ENCODE measurements around the gene MYT1. TPM values are rescaled to one million over a fixed set of nuclear protein-coding genes. Genes with fewer than 3 reads are reported as not detected.

The MYT1 gene
- total and polyA plus RNA-seq, 9 of the 15 experiments (the other 6 are each of a cell fraction or from before 2014, with no cell fraction given), result 0.02 to 0.12 (median 0.06) TPM; not detected in 4

DNA sequence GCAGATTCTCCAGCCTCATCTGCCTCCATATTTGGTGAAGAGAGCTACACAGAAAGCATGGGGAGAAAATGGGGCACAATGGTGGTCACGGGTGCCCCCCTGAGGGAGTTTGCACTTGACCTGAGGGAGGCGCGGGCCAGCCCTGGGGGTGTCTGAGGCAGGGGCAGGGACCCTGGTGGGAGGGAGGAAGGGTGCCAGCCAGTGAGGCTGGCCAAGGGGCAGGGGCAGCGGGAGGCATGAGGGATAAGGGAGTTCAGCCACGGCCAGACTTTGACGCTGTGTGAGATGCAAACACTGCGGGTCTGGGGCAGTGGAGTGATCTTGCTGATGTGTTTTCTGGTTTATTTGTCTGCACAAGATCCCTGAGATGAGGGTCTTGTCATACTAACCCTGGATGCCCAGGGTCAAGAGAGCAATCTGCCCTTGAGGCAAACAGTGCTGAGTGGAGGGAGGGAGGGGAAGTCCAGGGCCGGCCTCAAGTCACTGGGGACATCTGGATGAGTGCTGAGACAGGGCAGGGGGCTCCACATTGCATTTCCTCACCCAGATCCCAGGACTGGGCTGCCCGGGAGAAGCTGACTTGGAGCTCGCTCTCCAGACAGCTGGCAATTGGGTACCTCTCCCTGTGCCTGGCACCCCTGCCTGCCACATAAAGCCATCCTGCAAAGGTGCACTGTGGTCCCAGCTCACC lies 82.5 kb downstream of the MYT1 start:
- Histone ChIP-seq H3K9ac (ENCODE audit: insufficient read depth in 1 of 2, low read depth in 2 of 2, low read length in 2 of 2) (no peak overlapping the region), H3K4me1 (replicated peaks in 1 of 2; ENCODE audit: control insufficient read depth in 2 of 2, insufficient read depth in 2 of 2, low read length in 2 of 2) (peaks cover 0 to 3% of the 10 kb centered on the region in 2 experiments; a peak in 2 of 5 replicates), H3K36me3 (ENCODE audit: control insufficient read depth, insufficient read depth, low read length) (no peaks in the 10 kb centered on the region), H3K4me2 (ENCODE audit: insufficient read depth, low read length) (no peak overlapping the region), H3K9me1 (ENCODE audit: control insufficient read depth, insufficient read depth, low read length) (no peaks in the 10 kb centered on the region), H3K27ac (ENCODE audit: extremely low read depth, low read depth, low read length) (no peak overlapping the region), H3K4me3 (no peak overlapping the region), H3K27me3 (ENCODE audit: control insufficient read depth in 2 of 2, insufficient read depth in 2 of 2, low read length in 2 of 2) (peaks cover 34 to 61% of the 10 kb centered on the region in 2 experiments; a peak in 4 of 5 replicates), H4K20me1 (replicated peaks; ENCODE audit: control insufficient read depth, insufficient read depth, low read length) (no peaks in the 10 kb centered on the region; the same call in 1 of the 2 replicates), H3K9me3 (replicated peaks; ENCODE audit: control insufficient read depth, insufficient read depth, low read depth, low read length) (no peaks in the 10 kb centered on the region), H2AFZ (ENCODE audit: low read depth, low read length) (no peak overlapping the region), H3K79me2 (ENCODE audit: control insufficient read depth, insufficient read depth, low read length) (no peaks in the 10 kb centered on the region)
- FAIRE-seq (no peak), ATAC-seq (no peak), DNase-seq (ENCODE audit: extremely low read depth in 1 of 4, low spot score in 3 of 4) (no peak)
- CTCF ChIA-PET (ENCODE audit: low intra/inter-chr PET ratio), result no interaction called here
- no TSS peak for BruUV-seq (replicated peaks)
- in situ Hi-C loops (cut with MboI) (no loop called here), intact Hi-C loops (cut with micrococcal nuclease) (no loop called here)
- no peak for TF ChIP-seq SNIP1 (IDR thresholded peaks at IDR 0.05; ENCODE audit: low read depth)
- WGBS (ENCODE audit: insufficient coverage, low coverage, missing lambda C conversion rate), result 0% methylated on average over 10 of the region's 10 CpGs
- POLR2A ChIA-PET, result interaction anchor here (2.0 kb wide), 1 partner anchor 9 kb away, joined by 5 read pairs; the partner anchor contains the start of gene PCMTD2

DNA sequence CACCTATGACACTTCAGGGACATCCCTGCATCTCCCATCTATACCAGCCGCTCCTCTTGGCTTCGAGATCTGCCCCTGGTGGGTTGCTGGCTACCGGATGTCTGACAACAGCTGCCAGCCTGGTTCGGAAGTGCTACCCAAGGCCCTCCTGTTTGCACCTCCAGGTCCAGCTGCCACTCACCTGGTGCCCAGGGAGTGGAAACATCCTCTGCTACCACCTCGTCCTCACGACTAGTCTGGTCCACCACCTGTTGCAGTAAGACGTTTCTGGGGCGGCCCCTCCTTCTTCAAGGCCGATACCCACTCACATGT lies 83.0 kb downstream of the MYT1 start:
- Histone ChIP-seq H3K4me3 (no peak overlapping the region), H3K9ac (ENCODE audit: insufficient read depth in 1 of 2, low read depth in 2 of 2, low read length in 2 of 2) (no peak overlapping the region), H3K27me3 (ENCODE audit: control insufficient read depth in 2 of 2, insufficient read depth in 2 of 2, low read length in 2 of 2) (peaks cover 31 to 56% of the 10 kb centered on the region in 2 experiments; a peak in 4 of 5 replicates), H3K9me3 (replicated peaks; ENCODE audit: control insufficient read depth, insufficient read depth, low read depth, low read length) (no peaks in the 10 kb centered on the region), H3K4me2 (ENCODE audit: insufficient read depth, low read length) (no peak overlapping the region), H3K79me2 (ENCODE audit: control insufficient read depth, insufficient read depth, low read length) (no peaks in the 10 kb centered on the region), H3K36me3 (ENCODE audit: control insufficient read depth, insufficient read depth, low read length) (no peaks in the 10 kb centered on the region), H3K27ac (ENCODE audit: extremely low read depth, low read depth, low read length) (no peak overlapping the region), H2AFZ (ENCODE audit: low read depth, low read length) (no peak overlapping the region), H3K9me1 (ENCODE audit: control insufficient read depth, insufficient read depth, low read length) (no peaks in the 10 kb centered on the region), H3K4me1 (replicated peaks in 1 of 2; ENCODE audit: control insufficient read depth in 2 of 2, insufficient read depth in 2 of 2, low read length in 2 of 2) (no peaks in the 10 kb centered on the region; a peak in 2 of 5 replicates), H4K20me1 (replicated peaks; ENCODE audit: control insufficient read depth, insufficient read depth, low read length) (no peaks in the 10 kb centered on the region; the same call in 1 of the 2 replicates)
- FAIRE-seq (no peak), DNase-seq (ENCODE audit: extremely low read depth in 1 of 4, low spot score in 3 of 4) (no peak), ATAC-seq (no peak)
- no peak for TF ChIP-seq NFATC3 (IDR thresholded peaks at IDR 0.05)
- TF ChIP-seq ZNF212 (CRISPR knock-in tag; IDR thresholded peaks at IDR 0.05), result no peak
- TF ChIP-seq TOE1 (IDR thresholded peaks at IDR 0.05; ENCODE audit: borderline replicate concordance), result no peak
- TF ChIP-seq TOE1 (CRISPR knock-in tag; IDR thresholded peaks at IDR 0.05; ENCODE audit: borderline replicate concordance, low read depth), result no peak
- no peak for TF ChIP-seq POLR3G (IDR thresholded peaks at IDR 0.05; ENCODE audit: extremely low read depth, insufficient read length, insufficient replicate concordance)
- no peak for TF ChIP-seq PML (IDR thresholded peaks at IDR 0.05; ENCODE audit: low read length)
- TF ChIP-seq ZFP36 (IDR thresholded peaks at IDR 0.05; ENCODE audit: low read depth, low read length, partially characterized antibody), result no peak
- 4% methylated on average over 9 of the region's 9 CpGs for whole genome bisulfite sequencing (ENCODE audit: insufficient coverage, low coverage, missing lambda C conversion rate)
- no TSS peak for BruUV-seq (replicated peaks)
- ChIA-PET POLR2A (interaction anchor here (2.0 kb wide), 1 partner anchor 9 kb away, joined by 5 read pairs; the partner anchor contains the start of gene PCMTD2), CTCF (ENCODE audit: low intra/inter-chr PET ratio) (no interaction called here)
- in situ Hi-C loops (cut with MboI), result no loop called here
- intact Hi-C loops (cut with micrococcal nuclease), result no loop called here
